ENCODE data around the gene ATP9A.
"Not testable (repeated sequence)": the region's sequence is repeated elsewhere in the genome, so short reads cannot be mapped to it uniquely, and the experiment has no call there.

Gene ATP9A

DNA sequence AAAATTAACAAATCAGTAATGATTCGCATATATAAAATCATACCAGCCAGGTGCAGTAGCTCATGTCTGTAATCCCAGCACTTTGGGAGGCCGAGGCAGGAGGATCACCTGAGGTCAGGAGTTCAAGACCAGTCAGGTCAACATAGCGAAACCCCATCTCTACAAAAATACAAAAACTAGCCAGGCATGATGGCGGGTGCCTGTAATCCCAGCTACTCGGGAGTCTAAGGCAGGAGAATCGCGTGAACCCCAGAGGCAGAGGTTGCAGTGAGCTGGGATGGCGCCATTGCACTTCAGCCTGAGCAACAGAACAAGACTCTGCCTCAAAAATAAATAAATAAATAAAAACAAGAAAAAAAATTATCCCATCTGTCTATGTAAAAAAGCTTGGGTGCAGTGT lies 124.4 kb downstream of the ATP9A start:
- H3K27ac Mint-ChIP-seq; H3K9me3 Mint-ChIP-seq; H3K4me3 Mint-ChIP-seq; H3K27me3 Mint-ChIP-seq; DNase-seq; H3K4me1 Mint-ChIP-seq; ATAC-seq (replicated peaks); H3K36me3 Mint-ChIP-seq: not testable (repeated sequence)

DNA sequence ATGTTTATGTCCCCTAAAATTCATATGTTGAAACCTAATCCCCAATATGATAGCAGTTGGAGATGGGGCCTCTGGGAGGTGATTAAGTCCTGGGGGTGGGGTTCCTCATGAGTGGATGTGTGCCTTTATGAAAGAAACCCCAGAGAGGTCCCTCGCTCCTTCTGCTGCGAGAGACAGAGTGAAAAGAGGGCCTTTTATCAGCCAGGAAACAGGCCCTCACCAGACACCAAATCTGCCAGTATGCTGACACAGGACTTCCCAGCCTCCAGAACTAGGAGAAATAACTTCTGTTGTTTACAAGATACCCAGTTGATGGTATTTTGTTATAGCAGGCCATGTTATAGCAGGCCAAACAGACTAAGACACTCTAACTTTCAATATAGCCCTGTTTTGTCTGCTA lies 124.8 kb downstream of the ATP9A start:
- no peak for ATAC-seq (replicated peaks)
- Mint-ChIP-seq H3K27me3 (no peaks in the 10 kb centered on the region), H3K9me3 (no peaks in the 10 kb centered on the region), H3K4me3 (no peak overlapping the region), H3K27ac (no peak overlapping the region), H3K4me1 (peaks cover 0 to 3% of the 10 kb centered on the region in 2 donors), H3K36me3 (no peaks in the 10 kb centered on the region)
- DNase-seq: no peak

DNA sequence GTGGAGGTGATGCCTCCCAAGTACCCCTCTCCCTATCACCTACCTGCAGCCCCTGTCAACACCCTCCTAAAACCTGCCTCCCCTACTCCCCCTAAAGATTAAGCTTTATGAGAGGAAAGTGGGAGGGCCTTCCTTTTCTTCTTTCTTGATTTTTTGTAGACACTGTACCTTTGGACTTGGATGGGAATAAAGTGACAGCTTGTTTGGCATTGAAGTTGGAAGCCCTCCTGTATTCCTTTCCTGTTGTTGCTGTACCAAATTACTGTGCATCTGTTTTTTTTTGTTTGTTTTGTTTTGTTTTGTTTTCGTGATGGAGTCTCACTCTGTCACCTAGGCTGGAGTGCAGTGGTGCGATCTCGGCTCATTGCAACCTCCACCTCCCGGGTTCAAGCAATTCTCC lies 126.3 kb downstream of the ATP9A start:
- Mint-ChIP-seq H3K4me3 (no peak overlapping the region), H3K4me1 (peaks cover 0 to 3% of the 10 kb centered on the region in 2 donors)

DNA sequence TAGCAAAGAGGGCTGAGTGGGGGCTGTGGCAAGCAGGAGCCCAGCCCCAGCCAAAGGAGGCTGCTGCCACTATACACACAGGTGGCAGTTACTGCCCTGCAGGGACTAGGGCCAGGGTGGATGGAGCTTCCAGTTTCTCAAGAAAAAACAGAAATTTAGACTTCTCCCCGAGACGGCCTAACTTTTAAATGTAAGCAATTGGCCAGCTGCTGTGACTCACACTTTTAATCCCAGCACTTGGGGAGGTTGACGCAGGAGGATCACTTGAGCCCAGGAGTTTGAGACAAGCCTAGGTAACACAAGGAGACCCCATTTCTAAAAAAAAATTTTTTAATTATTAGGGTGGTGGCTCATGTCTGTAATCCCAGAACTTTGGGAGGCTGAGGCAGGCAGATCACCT lies 127.4 kb downstream of the ATP9A start:
- H3K4me3 Mint-ChIP-seq: no peak overlapping the region
- ATAC-seq (replicated peaks) (no peak), DNase-seq (no peak)
- peaks cover under 1 to 4% of the 10 kb centered on the region in 2 donors for H3K27me3 Mint-ChIP-seq
- H3K4me1 Mint-ChIP-seq: peaks cover 0 to 3% of the 10 kb centered on the region in 2 donors
- H3K27ac Mint-ChIP-seq: no peak overlapping the region
- no peaks in the 10 kb centered on the region for H3K9me3 Mint-ChIP-seq
- no peaks in the 10 kb centered on the region for H3K36me3 Mint-ChIP-seq

More for the DNA sequence above, 126.3 kb downstream of the ATP9A start:
- no peak for ATAC-seq (replicated peaks)
- no peak for DNase-seq
- no peaks in the 10 kb centered on the region for H3K36me3 Mint-ChIP-seq
- peaks cover 0 to 4% of the 10 kb centered on the region in 2 donors for H3K27me3 Mint-ChIP-seq
- H3K9me3 Mint-ChIP-seq: no peaks in the 10 kb centered on the region
- no peak overlapping the region for H3K27ac Mint-ChIP-seq

DNA sequence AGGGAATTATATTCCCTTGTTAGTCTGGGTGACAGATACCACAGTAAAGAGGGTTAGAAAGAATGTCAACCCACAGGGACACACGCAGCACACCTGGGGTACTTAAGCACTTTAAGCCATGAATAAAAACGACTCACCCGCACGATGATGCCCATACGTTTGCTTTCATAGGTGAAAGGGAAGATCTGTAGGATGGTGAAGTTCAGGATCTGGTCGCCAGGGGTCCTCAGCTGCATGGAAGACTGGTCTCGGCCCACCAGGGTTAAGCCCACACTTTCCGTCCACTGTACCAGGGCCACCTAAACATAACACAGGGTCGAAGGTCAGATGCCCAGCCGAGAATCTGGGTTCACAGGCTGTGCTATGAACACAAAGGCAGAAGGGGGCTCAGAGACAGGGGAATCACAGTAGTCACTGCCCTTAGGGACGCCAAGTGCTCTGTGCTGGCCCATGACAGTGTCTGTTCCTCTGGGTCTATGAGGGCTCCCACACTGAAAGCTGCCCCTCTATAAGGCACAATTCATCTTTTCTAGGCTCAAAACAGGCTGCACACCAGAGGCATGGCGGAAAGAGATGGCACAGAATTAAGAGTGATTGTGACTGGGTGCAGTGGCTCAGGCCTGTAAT lies 128.9 kb downstream of the ATP9A start:
- Mint-ChIP-seq H3K27me3 (peaks cover 6 to 15% of the 10 kb centered on the region in 2 donors), H3K4me3 (no peak overlapping the region), H3K27ac (no peak overlapping the region), H3K4me1 (peaks cover 0 to 3% of the 10 kb centered on the region in 2 donors), H3K36me3 (no peaks in the 10 kb centered on the region), H3K9me3 (no peaks in the 10 kb centered on the region)
- no peak for DNase-seq
- ATAC-seq (replicated peaks): peak; percentile 67 to 80

DNA sequence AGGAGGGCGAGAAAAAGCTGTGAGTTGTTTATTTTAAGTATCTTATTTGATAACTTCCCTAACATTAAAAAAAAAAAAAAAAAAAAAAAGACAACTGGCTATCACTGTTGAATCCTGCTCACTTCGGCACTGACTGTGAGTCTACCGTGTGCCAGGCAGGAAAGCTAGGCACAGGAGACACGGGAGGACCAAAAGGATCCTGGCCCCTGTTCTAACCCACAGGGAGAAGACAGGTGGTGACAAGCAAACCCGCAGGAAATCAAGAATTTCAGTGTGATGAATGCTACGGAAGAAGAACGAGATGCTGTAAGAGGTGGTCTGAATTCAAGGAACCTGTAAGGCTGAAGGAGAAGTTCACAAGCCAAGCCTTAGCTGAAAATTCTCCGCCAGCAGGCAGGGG lies 130.9 kb downstream of the ATP9A start:
- Mint-ChIP-seq H3K9me3 (no peaks in the 10 kb centered on the region), H3K27ac (no peak overlapping the region), H3K4me3 (no peak overlapping the region), H3K36me3 (no peaks in the 10 kb centered on the region), H3K4me1 (peaks cover 0 to 3% of the 10 kb centered on the region in 2 donors), H3K27me3 (peaks cover 23 to 31% of the 10 kb centered on the region in 2 donors)
- DNase-seq (no peak), ATAC-seq (replicated peaks) (no peak)

DNA sequence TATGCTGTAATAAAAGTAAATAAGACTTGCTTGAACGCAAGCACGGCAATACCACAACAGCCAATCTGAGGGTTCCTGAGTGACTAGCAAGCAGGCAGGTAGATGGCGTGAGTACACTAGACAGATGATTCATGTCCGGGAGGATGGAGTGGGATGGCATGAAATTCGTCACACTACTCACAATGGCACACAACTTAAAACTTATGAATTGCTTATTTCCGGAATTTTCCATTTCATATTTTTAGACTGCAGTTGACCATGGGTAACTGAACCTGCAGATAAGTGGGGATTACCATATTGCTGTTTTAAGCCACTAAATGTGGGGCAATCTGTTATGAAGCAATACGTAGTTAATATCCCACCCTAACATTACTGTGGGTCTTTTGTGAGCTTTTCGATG lies 132.1 kb downstream of the ATP9A start:
- H3K4me3 Mint-ChIP-seq: no peak overlapping the region
- DNase-seq (no peak), ATAC-seq (replicated peaks) (no peak)
- peaks cover 34 to 38% of the 10 kb centered on the region in 2 donors for H3K27me3 Mint-ChIP-seq
- peaks cover 6 to 9% of the 10 kb centered on the region in 2 donors for H3K4me1 Mint-ChIP-seq
- H3K27ac Mint-ChIP-seq: no peak overlapping the region
- H3K9me3 Mint-ChIP-seq: no peaks in the 10 kb centered on the region
- H3K36me3 Mint-ChIP-seq: no peaks in the 10 kb centered on the region

DNA sequence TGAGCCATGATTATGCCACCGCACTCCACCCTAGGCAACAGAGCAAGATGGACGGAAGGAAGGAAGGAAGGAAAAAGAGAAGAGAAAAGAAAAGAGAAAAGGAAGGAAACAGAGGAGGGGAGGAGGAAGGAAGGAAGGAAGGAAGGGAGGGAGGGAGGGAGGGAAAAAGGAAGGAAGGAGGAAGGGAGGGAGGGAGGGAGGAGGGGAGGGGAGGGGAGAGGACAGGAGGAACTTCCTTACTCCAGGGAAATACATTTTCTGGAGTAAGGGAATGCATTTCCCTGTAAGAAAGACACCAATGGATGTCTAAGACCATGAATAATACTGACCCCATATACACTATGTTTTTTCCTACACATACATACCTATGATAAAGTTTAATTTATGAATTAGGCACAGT lies 132.5 kb downstream of the ATP9A start:
- Mint-ChIP-seq H3K4me1 (peaks cover 10 to 14% of the 10 kb centered on the region in 2 donors), H3K27me3 (peaks cover 39 to 43% of the 10 kb centered on the region in 2 donors), H3K27ac (no peak overlapping the region), H3K4me3 (no peak overlapping the region), H3K9me3 (no peaks in the 10 kb centered on the region), H3K36me3 (no peaks in the 10 kb centered on the region)
- ATAC-seq (replicated peaks) (no peak), DNase-seq (no peak)

DNA sequence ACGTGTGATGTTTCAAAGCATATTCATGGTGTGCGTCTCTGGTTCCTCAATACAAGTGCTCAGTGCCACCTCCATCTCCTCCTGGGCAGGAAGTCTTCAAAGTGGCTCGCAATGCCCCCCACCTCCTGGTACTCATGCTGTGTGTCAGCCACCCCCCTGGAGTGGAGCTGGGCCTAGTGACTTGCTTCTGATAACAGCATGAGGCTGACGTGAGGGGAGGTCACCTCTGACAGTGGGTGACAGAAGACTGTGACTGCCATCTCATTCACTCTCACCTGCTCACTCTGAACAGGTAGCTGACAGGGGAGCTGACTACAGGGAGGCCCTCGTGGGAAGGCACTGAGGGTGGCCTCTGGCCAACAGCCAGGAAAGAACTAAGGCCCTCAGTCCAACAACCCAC lies 133.3 kb downstream of the ATP9A start:
- Mint-ChIP-seq H3K27me3 (peaks cover 45 to 51% of the 10 kb centered on the region in 2 donors), H3K36me3 (no peaks in the 10 kb centered on the region), H3K9me3 (no peaks in the 10 kb centered on the region), H3K27ac (no peak overlapping the region), H3K4me3 (no peak overlapping the region), H3K4me1 (peaks cover 10 to 15% of the 10 kb centered on the region in 2 donors)
- ATAC-seq (replicated peaks): no peak
- DNase-seq: no peak

DNA sequence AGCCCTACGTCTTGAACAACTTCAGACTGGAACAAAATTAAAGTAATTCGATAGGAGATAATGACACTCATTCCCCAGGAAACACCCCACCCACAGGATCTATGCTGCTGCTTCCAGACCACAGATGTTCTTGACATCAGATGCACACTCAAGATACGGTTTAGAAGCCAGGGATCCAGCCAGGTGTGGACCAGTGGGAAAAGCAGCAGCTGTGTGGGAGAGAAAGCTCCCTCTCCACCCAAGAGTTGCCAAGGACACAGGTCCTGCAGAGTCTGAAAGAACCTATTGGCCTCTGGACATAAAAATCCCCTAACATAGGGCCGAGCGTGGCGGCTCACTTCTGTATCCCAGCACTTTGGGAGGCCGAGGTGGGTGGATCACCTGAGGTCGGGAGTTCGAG lies 133.9 kb downstream of the ATP9A start:
- H3K27me3 Mint-ChIP-seq: peaks cover 49 to 57% of the 10 kb centered on the region in 2 donors
- no peaks in the 10 kb centered on the region for H3K9me3 Mint-ChIP-seq
- DNase-seq (no peak), ATAC-seq (replicated peaks) (no peak)
- no peaks in the 10 kb centered on the region for H3K36me3 Mint-ChIP-seq
- H3K4me1 Mint-ChIP-seq: peaks cover 10 to 14% of the 10 kb centered on the region in 2 donors
- H3K27ac Mint-ChIP-seq: no peak overlapping the region
- no peak overlapping the region for H3K4me3 Mint-ChIP-seq

DNA sequence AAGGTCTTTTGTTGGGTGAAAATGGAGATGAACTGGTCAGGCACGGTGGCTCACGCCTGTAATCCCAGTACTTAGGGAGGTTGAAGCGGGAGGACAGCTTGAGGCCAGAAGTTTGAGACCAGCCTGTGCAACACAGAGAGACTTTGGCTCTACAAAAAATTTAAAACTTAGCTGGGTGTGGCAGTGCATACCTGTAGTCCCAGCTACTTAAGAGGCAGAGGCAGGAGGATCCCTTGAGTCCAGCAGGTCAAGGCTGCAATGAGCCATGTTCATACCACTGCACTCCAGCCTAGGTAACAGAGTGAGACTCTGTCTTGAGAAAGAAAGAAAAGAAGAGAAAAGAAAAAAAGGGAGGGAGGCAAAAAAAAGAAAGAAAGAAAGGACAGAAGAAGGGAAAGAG lies 134.8 kb downstream of the ATP9A start:
- H3K27ac Mint-ChIP-seq: no peak overlapping the region
- H3K4me1 Mint-ChIP-seq: peaks cover 10 to 12% of the 10 kb centered on the region in 2 donors

DNA sequence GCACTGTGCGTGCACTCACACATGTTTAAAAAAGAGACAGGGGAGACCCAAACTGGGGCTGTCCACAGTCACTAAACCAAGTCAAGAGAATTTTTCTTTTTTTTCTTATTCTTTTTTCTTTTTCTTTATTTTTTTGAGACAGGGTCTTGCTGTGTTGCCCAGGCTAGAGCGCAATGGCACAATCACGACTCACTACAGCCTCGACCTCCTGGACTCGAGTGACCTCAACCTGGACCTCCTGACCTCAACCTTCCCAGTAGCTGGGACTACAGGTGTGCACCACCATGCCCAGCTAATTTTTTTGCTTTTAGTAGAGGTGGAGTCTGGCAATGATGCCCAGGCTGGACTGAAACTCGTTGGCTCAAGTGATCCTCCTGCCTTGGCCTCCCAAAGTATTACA lies 136.2 kb downstream of the ATP9A start:
- no peaks in the 10 kb centered on the region for H3K9me3 Mint-ChIP-seq
- H3K4me1 Mint-ChIP-seq: peaks cover 10 to 12% of the 10 kb centered on the region in 2 donors
- H3K27me3 Mint-ChIP-seq: peaks cover 54 to 58% of the 10 kb centered on the region in 2 donors
- ATAC-seq (replicated peaks): no peak
- H3K36me3 Mint-ChIP-seq: no peaks in the 10 kb centered on the region
- no peak overlapping the region for H3K27ac Mint-ChIP-seq
- no peak for DNase-seq
- no peak overlapping the region for H3K4me3 Mint-ChIP-seq

More for the DNA sequence above, 134.8 kb downstream of the ATP9A start:
- ATAC-seq (replicated peaks) (no peak), DNase-seq (no peak)
- Mint-ChIP-seq H3K4me3 (no peak overlapping the region), H3K27me3 (peaks cover 54 to 63% of the 10 kb centered on the region in 2 donors), H3K9me3 (no peaks in the 10 kb centered on the region), H3K36me3 (no peaks in the 10 kb centered on the region)

DNA sequence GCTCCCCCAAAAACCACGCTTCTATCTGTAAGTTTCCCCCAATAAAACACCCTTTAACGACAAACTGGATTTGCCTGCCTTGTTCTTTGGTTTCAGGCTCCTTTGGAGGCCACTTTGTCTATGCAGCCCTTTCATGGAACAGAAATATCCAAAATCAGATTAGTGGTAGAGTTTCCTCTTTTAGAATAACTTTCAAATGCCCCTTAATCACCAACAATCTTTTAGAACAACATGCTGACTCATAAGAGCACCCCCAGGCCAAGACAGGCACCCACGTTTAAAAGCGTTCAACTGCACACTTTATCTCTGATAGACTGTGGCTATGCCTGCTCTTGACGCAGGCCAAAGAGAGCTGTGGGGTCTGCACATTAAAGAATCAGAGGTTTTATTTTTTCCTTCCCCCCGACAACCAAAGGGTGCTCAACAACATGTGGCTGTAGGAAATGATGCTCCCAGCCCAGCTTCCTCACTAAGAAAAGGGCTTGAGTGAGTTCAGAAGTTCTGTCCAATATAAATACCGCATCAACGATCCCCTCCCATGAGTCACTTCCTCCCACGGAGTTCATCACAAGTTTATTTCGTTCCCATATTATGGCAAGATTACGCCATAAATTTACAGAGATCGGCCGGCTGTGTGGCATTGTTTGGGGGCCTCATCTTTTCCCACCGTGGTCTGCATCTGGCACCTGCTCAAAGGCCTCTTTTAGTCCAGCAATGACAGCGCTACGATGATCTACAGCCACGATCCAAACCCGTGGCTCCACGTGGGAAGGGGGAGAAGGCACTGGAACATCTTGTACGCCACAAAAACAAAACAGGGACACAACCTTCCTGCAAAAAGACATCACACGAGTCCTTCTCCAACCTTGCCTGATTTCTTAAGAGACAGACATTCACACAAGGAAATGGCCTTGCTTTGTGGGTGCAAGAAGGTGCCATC lies 136.9 kb downstream of the ATP9A start:
- Mint-ChIP-seq H3K9me3 (no peaks in the 10 kb centered on the region), H3K36me3 (no peaks in the 10 kb centered on the region), H3K4me1 (peaks cover 10 to 12% of the 10 kb centered on the region in 2 donors), H3K27ac (peak overlapping the region; percentile 27), H3K4me3 (no peak overlapping the region), H3K27me3 (peaks cover 54 to 58% of the 10 kb centered on the region in 2 donors)
- no peak for DNase-seq
- ATAC-seq (replicated peaks): peak; percentile 63 to 74

DNA sequence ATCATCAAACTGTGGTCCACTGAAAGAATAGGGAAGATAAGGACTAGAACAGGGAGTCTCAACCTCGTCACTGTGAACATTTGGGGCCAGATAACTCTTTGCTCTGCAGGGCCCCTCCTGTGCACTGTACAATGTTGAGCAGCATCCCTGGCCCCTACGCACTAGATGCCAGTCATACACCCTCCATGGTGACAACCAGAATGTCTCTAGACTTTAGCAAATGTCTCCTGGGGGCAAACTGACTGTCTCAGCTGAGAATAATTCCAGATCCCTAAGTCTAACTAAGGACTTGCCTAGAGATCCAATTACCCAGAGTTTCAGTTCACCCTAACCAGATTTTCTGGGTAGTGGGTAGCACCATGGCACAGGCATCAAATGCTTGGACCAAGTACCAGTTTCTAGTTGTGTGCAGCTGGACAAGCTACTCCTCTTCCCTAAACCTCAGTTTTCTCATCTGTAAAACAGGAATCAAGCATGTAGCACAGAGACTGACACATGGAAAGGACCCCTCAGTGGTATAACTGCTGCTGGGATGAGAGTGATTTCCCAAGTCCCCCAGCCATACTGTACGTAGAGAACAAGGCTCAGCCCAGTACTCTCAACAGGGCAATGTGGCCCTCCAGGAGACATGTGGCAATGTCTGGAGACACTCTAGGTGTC lies 138.7 kb downstream of the ATP9A start:
- H3K9me3 Mint-ChIP-seq: no peaks in the 10 kb centered on the region
- H3K27ac Mint-ChIP-seq: no peak overlapping the region
- ATAC-seq (replicated peaks) (no peak), DNase-seq (no peak)
- peaks cover 55 to 57% of the 10 kb centered on the region in 2 donors for H3K27me3 Mint-ChIP-seq
- no peak overlapping the region for H3K4me3 Mint-ChIP-seq
- H3K36me3 Mint-ChIP-seq: no peaks in the 10 kb centered on the region
- peaks cover 10 to 12% of the 10 kb centered on the region in 2 donors for H3K4me1 Mint-ChIP-seq

Data from stimulated activated naive B cell treated with anti-CD40 and anti-IgM and Interleukin-4, amounts not matched to agents 10 μg/mL and 1 μg/mL and 100 μg/mL, for 72 hours (primary cell).